ENCODE data around the gene MAGI2.

- TF ChIP-seq POLR2A (IDR thresholded peaks at IDR 0.05) (no peak), CTCF (IDR thresholded peaks at IDR 0.05) (no peak), POLR2AphosphoS5 (IDR thresholded peaks at IDR 0.05; ENCODE audit: insufficient read depth in 1 of 2, low read depth in 1 of 2) (no peak)
Observed at GRCh38 chr7:79293655-79294142, 159.8 kb downstream of the MAGI2 start.
